GM21423 (cell line): ENCODE data around the gene GPS2.
A peak's percentile ranks its signal among the peaks of the same experiment; 100 is the strongest.

Source experiments
- ATAC-seq: cut with Tn5 transposase; IDR thresholded peaks from one replicate; pipeline ENCODE4 v1.9.1; 2021; ENCODE audit warnings: mild to moderate bottlenecking, moderate library complexity; ENCODE audit not compliant: unreplicated experiment

Gene GPS2

GRCh38 chr17:7314719-7315569 is at the start of gene GPS2:
Gene GPS2, minus strand, starts transcription at chr17:7315360. Its CDS starts 308 bp downstream, at chr17:7315052.
- peak; percentile 69 for ATAC-seq

GRCh38 chr17:7363311-7363710 is 48.2 kb upstream of the GPS2 start:
- ATAC-seq = no peak

GRCh38 chr17:7361906-7362305 is 46.7 kb upstream of the GPS2 start:
- ATAC-seq = no peak

- ATAC-seq = no peak
These were observed 42.2 kb upstream of the GPS2 start for GRCh38 chr17:7357381-7357780.

GRCh38 chr17:7356756-7357155 is 41.6 kb upstream of the GPS2 start:
- ATAC-seq = no peak

- no peak for ATAC-seq
These were observed 41.0 kb upstream of the GPS2 start for GRCh38 chr17:7356072-7356549.

GRCh38 chr17:7355573-7355972 is 40.4 kb upstream of the GPS2 start:
- no peak for ATAC-seq

- no peak for ATAC-seq
These were observed 39.9 kb upstream of the GPS2 start, which contains the start of gene TMEM95 for GRCh38 chr17:7355053-7355452. Gene TMEM95, plus strand, starts transcription at chr17:7355156. Its CDS starts 49 bp downstream, at chr17:7355205.

GRCh38 chr17:7354262-7354843 is 39.2 kb upstream of the GPS2 start:
- ATAC-seq = no peak

- no peak for ATAC-seq
These were observed 37.9 kb upstream of the GPS2 start for GRCh38 chr17:7352910-7353635.

GRCh38 chr17:7352503-7352889 is 37.3 kb upstream of the GPS2 start:
- ATAC-seq = no peak

GRCh38 chr17:7351665-7352502 is 36.7 kb upstream of the GPS2 start, which contains the start of gene KCTD11:
Gene KCTD11, plus strand, starts transcription at chr17:7352162.
- peak; percentile 70 for ATAC-seq

GRCh38 chr17:7348478-7349242 is 33.5 kb upstream of the GPS2 start:
- no peak for ATAC-seq

GRCh38 chr17:7347630-7348477 is 32.7 kb upstream of the GPS2 start:
- no peak for ATAC-seq

- no peak for ATAC-seq
These were observed 31.8 kb upstream of the GPS2 start for GRCh38 chr17:7346761-7347614.

- ATAC-seq = no peak
These were observed 28.1 kb upstream of the GPS2 start for GRCh38 chr17:7343250-7343649.

GRCh38 chr17:7341842-7342241 is 26.7 kb upstream of the GPS2 start:
- no peak for ATAC-seq

GRCh38 chr17:7340179-7340578 is 25.0 kb upstream of the GPS2 start:
- ATAC-seq = no peak
